ENCODE data around the gene EEF1B2.
"Not testable (repeated sequence)": the region's sequence is repeated elsewhere in the genome, so short reads cannot be mapped to it uniquely, and the experiment has no call there.

DNA sequence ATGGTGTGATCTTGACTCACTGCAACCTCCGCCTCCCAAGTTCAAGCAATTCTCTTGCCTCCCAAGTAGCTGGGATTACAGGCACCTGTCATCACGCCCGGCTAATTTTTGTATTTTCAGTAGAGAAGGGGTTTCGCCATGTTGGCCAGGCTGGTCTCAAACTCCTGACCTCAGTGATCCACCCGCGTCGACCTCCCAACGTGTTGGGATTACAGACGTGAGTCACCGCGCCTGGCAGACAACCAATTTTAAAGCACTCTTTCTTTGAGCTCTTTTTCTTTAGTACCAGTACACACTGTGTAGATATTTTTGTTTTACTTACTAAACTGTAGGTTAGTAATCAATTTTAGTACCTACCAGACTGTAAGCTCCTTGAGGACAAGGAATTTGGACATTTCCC is 2.7 kb upstream of the EEF1B2 start:
- TF ChIP-seq, protein P1, sequence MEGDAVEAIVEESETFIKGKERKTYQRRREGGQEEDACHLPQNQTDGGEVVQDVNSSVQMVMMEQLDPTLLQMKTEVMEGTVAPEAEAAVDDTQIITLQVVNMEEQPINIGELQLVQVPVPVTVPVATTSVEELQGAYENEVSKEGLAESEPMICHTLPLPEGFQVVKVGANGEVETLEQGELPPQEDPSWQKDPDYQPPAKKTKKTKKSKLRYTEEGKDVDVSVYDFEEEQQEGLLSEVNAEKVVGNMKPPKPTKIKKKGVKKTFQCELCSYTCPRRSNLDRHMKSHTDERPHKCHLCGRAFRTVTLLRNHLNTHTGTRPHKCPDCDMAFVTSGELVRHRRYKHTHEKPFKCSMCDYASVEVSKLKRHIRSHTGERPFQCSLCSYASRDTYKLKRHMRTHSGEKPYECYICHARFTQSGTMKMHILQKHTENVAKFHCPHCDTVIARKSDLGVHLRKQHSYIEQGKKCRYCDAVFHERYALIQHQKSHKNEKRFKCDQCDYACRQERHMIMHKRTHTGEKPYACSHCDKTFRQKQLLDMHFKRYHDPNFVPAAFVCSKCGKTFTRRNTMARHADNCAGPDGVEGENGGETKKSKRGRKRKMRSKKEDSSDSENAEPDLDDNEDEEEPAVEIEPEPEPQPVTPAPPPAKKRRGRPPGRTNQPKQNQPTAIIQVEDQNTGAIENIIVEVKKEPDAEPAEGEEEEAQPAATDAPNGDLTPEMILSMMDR (IDR thresholded peaks at IDR 0.05 in 8 of 11, conservative IDR thresholded peaks at IDR 0.05 in 3 of 11) = not testable (repeated sequence)
- TF ChIP-seq POLR2A, POLR2AphosphoS5 (IDR thresholded peaks at IDR 0.05): not testable (repeated sequence)
